HTERT RPE-1 (cell line): ENCODE measurements around the gene ARL14EP.

Experiments
- in situ Hi-C: fragments of 300-500 bp; cut with MboI; formaldehyde crosslinking; loops from 4 replicates; pipeline ENCODE4 v1.14.3; 2020; ENCODE audit warnings: low sequenced_read_pairs

Gene ARL14EP

GRCh38 chr11:30326114-30326778, 3.3 kb downstream of the ARL14EP start:
- in situ Hi-C loops = no loop called here

- in situ Hi-C loops = no loop called here
Measured at GRCh38 chr11:30326906-30327305, 4.0 kb downstream of the ARL14EP start.

- in situ Hi-C loops = no loop called here
Measured at GRCh38 chr11:30328681-30329080, 5.8 kb downstream of the ARL14EP start.

GRCh38 chr11:30329150-30329940, 6.4 kb downstream of the ARL14EP start:
- in situ Hi-C loops = no loop called here

GRCh38 chr11:30333405-30333804, 10.5 kb downstream of the ARL14EP start:
- in situ Hi-C loops = no loop called here

- in situ Hi-C loops = no loop called here
Measured at GRCh38 chr11:30342736-30343166, 19.8 kb downstream of the ARL14EP start.

- in situ Hi-C loops = no loop called here
Measured at GRCh38 chr11:30344085-30344484, 21.2 kb downstream of the ARL14EP start.

GRCh38 chr11:30345644-30346043, 22.7 kb downstream of the ARL14EP start:
- in situ Hi-C loops = no loop called here

GRCh38 chr11:30346068-30346688, 23.3 kb downstream of the ARL14EP start:
- in situ Hi-C loops = no loop called here

GRCh38 chr11:30348035-30348434, 25.1 kb downstream of the ARL14EP start:
- in situ Hi-C loops = no loop called here

- in situ Hi-C loops = no loop called here
Measured at GRCh38 chr11:30349885-30350284, 27.0 kb downstream of the ARL14EP start.

GRCh38 chr11:30350384-30350783, 27.5 kb downstream of the ARL14EP start:
- in situ Hi-C loops = no loop called here

GRCh38 chr11:30351061-30351460, 28.2 kb downstream of the ARL14EP start:
- in situ Hi-C loops = no loop called here

GRCh38 chr11:30356391-30356790, 33.5 kb downstream of the ARL14EP start:
- in situ Hi-C loops = no loop called here

- in situ Hi-C loops = no loop called here
Measured at GRCh38 chr11:30357872-30358271, 35.0 kb downstream of the ARL14EP start.

- in situ Hi-C loops = no loop called here
Measured at GRCh38 chr11:30358536-30358935, 35.6 kb downstream of the ARL14EP start.

- in situ Hi-C loops = no loop called here
Measured at GRCh38 chr11:30360741-30361140, 37.8 kb downstream of the ARL14EP start.

- in situ Hi-C loops = no loop called here
Measured at GRCh38 chr11:30364139-30364836, 41.4 kb downstream of the ARL14EP start.

- in situ Hi-C loops = no loop called here
Measured at GRCh38 chr11:30364837-30365482, 42.1 kb downstream of the ARL14EP start.

GRCh38 chr11:30365793-30366517, 43.1 kb downstream of the ARL14EP start:
- in situ Hi-C loops = no loop called here
